Sigmoid colon (tissue), 7 donors: ENCODE data around the gene MEA1. TPM values are rescaled to one million over a fixed set of nuclear protein-coding genes. Genes with fewer than 3 reads are reported as not detected.

Source experiments
- DNase-seq: peaks from one replicate; pipeline ENCODE4 v3.0.0-alpha.2; 2019
- H3K27ac ChIP-seq, 4 donors: fragments of 200-600 bp; sonication (generic); one replicate each; pipeline ENCODE4 v1.5.1; 2016 to 2019; ENCODE audit warnings: mild to moderate bottlenecking in 1 of 4
- H3K27me3 ChIP-seq, 3 donors: fragments of 200-600 bp; sonication (generic); one replicate each; pipeline ENCODE4 v1.5.1; 2019; ENCODE audit warnings: mild to moderate bottlenecking in 1 of 3
- H3K36me3 ChIP-seq, 4 donors: fragments of 200-600 bp; sonication (generic); one replicate each; pipeline ENCODE4 v1.5.1; 2016 to 2019
- H3K4me1 ChIP-seq, 4 donors: fragments of 200-600 bp; sonication (generic); one replicate each; pipeline ENCODE4 v1.5.1; 2017 to 2019
- H3K4me3 ChIP-seq, 4 donors: fragments of 200-600 bp; sonication (generic); one replicate each; pipeline ENCODE4 v1.5.1; 2017 to 2019; ENCODE audit warnings: mild to moderate bottlenecking in 2 of 4, moderate library complexity in 1 of 4
- H3K9me3 ChIP-seq, 4 donors: fragments of 200-600 bp in 3 of 4; sonication (generic) in 3 of 4; one replicate each; pipeline versions ENCODE4 v1.5.1 to v1.6.1; 2013 to 2019
- EP300 ChIP-seq, 4 donors: sonication (generic); formaldehyde crosslinking; IDR thresholded peaks; one replicate each; pipeline ENCODE4 v1.6.1; 2017; ENCODE audit warnings: antibody characterized with exemption in 4 of 4
- POLR2A ChIP-seq, 2 donors: fragments of 450-650 bp; IDR thresholded peaks; one replicate each; pipeline ENCODE4 v1.6.1; 2016; ENCODE audit warnings: antibody characterized with exemption in 2 of 2, mild to moderate bottlenecking in 2 of 2, moderate library complexity in 2 of 2
- POLR2AphosphoS5 ChIP-seq, 4 donors: sonication (generic); formaldehyde crosslinking; IDR thresholded peaks; one replicate each; pipeline ENCODE4 v1.6.1; 2017; ENCODE audit warnings: antibody characterized with exemption in 4 of 4
- WGBS, 2 donors: extraction: QIAGEN DNeasy Blood & Tissue Kit; methylation state at CpG; one replicate each; pipeline ENCODE4 v1.1.7; 2013; 5-methylcytosine and 5-hydroxymethylcytosine counted together
- intact Hi-C: fragments of 100-400 bp; cut with DNase I; formaldehyde crosslinking; loops from one replicate; pipeline ENCODE4 v1.15.1; 2023
- polyA plus RNA-seq, 3 donors: library from polyadenylated mRNA; stranded (reverse); fragments of 200-250 nt; gene quantifications; one replicate each; pipeline ENCODE4 v1.2.3, GENCODE V29; 2013
- total RNA-seq, 4 donors: library from RNA; depleted of rRNA; stranded (reverse); fragments of >200 nt; gene quantifications; one replicate each; pipeline ENCODE4 v1.1.0, GENCODE V29; 2016
- TF ChIP-seq, protein P1 (sequence below), 4 experiments: fragments of 450-650 bp in 3 of 4; fragments of 200-600 bp in 1 of 4; IDR thresholded peaks; one replicate each; pipeline ENCODE4 v1.5.1; 2016 to 2019; ENCODE audit warnings: antibody characterized with exemption in 4 of 4, mild to moderate bottlenecking in 3 of 4, moderate library complexity in 2 of 4
- donor health status: healthy with polysubstance abuse.
- donor health status: Bipolar disorder and iron deficiency.
- donor health status: healthy.

MEA1 gene
- total RNA-seq (10 to 100 TPM; 49.0 to 91.5 (median 71.5) TPM), polyA plus RNA-seq (10 to 100 TPM; 59.1 to 93.1 (median 75.1) TPM)

DNA sequence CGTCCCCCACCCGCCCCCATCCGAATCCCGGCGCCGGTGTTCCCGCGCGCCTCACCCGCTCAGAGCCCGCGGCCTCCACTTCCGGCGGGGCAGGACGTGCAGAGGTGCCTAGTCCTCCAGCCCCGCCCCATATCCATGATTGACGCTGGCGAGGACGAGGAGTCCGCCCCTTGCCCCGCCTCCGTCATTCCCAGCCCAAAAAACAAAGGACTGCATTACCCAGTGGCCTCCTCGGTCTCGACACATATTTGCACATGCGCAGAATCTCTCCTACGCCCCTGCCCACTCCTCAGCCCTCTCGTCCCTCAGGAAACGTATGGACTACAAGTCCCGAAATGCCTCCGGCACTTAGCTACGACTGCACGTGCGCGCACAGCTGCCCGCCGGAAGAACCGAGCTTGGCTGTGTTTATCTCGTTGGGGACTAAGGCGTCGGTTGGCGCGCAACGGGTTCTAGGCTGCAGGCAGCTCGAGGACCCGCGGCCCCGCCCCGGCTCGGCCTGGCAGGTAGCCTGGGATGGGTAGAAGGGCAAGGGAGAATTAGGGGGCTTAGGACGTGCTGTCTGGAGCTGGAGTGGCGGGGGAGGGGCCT is at the start of gene MEA1, which contains the start of gene KLHDC3:
Gene MEA1 (minus strand): TSS at position 104 of the 591 bp plus-strand sequence. CDS start 133 bp downstream, outside the sequence.
Gene KLHDC3 (plus strand): TSS at position 407 of the 591 bp plus-strand sequence. CDS start 2,944 bp downstream, outside the sequence.
- no peak for TF ChIP-seq EP300 (IDR thresholded peaks at IDR 0.05)
- TF ChIP-seq, protein P1, sequence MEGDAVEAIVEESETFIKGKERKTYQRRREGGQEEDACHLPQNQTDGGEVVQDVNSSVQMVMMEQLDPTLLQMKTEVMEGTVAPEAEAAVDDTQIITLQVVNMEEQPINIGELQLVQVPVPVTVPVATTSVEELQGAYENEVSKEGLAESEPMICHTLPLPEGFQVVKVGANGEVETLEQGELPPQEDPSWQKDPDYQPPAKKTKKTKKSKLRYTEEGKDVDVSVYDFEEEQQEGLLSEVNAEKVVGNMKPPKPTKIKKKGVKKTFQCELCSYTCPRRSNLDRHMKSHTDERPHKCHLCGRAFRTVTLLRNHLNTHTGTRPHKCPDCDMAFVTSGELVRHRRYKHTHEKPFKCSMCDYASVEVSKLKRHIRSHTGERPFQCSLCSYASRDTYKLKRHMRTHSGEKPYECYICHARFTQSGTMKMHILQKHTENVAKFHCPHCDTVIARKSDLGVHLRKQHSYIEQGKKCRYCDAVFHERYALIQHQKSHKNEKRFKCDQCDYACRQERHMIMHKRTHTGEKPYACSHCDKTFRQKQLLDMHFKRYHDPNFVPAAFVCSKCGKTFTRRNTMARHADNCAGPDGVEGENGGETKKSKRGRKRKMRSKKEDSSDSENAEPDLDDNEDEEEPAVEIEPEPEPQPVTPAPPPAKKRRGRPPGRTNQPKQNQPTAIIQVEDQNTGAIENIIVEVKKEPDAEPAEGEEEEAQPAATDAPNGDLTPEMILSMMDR (IDR thresholded peaks at IDR 0.05) = no peak
- peak; percentile 70 to 85 (median 76) for TF ChIP-seq POLR2AphosphoS5 (IDR thresholded peaks at IDR 0.05)
- peak in 1 of 2 donors; percentile 36 for TF ChIP-seq POLR2A (IDR thresholded peaks at IDR 0.05)
- H3K4me3 ChIP-seq = peak within 1 kb of the TSS; percentile 79 to 88 (median 85)
- intact Hi-C loops = loop anchor here (2.0 to 5.0 kb wide), 5 partner anchors 29 to 129 kb away; partner anchors contain the start of genes KLC4, MRPL2 and PPP2R5D
- WGBS, 2 donors = 0% methylated on average over 51 of the region's 51 CpGs
- H3K36me3 ChIP-seq = peaks cover 27 to 55% (median 40%) of the 10 kb centered on the region in 4 donors
- no peaks in the 10 kb centered on the region for H3K9me3 ChIP-seq
- H3K27me3 ChIP-seq = no peaks in the 10 kb centered on the region
- H3K27ac ChIP-seq = peak within 1 kb of the TSS; percentile 83 to 86 (median 84)
- peaks cover 0 to 53% (median 42%) of the 10 kb centered on the region in 4 donors for H3K4me1 ChIP-seq
- DNase-seq = peak; percentile 100

DNA sequence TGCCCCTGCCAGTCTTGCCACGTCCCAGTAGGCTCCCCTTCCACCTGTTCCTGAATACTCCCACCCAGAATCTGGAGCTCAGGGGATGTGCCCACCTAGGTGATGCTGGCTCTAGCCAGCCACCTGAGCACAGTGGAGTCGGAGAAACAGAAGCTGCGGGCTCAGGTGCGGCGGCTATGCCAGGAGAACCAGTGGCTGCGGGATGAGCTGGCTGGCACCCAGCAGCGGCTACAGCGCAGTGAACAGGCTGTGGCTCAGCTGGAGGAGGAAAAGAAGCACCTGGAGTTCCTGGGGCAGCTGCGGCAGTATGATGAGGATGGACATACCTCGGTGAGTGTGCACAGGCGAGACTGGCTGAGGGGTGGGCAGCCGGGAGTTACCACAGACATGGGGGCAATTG is 49.1 kb upstream of the MEA1 start:
- Histone ChIP-seq H3K4me1 (peaks cover 0 to 32% (median 21%) of the 10 kb centered on the region in 4 donors), H3K27me3 (no peaks in the 10 kb centered on the region), H3K27ac (no peak overlapping the region), H3K9me3 (no peaks in the 10 kb centered on the region), H3K36me3 (peaks cover 12 to 51% (median 24%) of the 10 kb centered on the region in 4 donors), H3K4me3 (no peak overlapping the region)
- intact Hi-C loops = no loop called here
- no peak for DNase-seq
- 94 to 96% methylated on average over 12 of the region's 12 CpGs for WGBS, 2 donors
- TF ChIP-seq, protein P1 (IDR thresholded peaks at IDR 0.05) = no peak
- TF ChIP-seq POLR2AphosphoS5 (IDR thresholded peaks at IDR 0.05) (no peak), EP300 (IDR thresholded peaks at IDR 0.05) (no peak), POLR2A (IDR thresholded peaks at IDR 0.05) (no peak)

DNA sequence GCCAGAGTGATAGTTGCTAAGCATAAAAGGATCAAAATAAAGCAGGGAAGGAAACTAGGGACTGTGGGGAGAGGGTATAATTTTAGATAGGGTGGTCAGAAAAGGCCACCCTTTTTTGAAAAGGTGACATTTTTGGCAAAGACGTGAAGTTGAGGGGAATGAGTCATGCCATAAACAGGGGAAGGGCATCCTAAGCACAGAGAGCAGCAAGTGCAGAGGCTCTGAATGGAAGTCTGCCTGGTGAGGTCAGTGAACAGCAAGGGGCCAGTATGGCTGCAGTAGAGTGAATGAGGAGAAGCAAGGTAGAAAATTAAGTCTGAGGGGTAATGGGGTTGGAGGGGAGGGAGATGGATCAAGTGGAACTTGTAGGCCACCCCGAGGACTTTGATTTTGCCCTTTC is 48.1 kb upstream of the MEA1 start:
- Histone ChIP-seq H3K27ac (no peak overlapping the region), H3K27me3 (no peaks in the 10 kb centered on the region), H3K4me1 (peaks cover 0 to 34% (median 21%) of the 10 kb centered on the region in 4 donors), H3K36me3 (peaks cover 12 to 52% (median 18%) of the 10 kb centered on the region in 4 donors), H3K9me3 (no peaks in the 10 kb centered on the region), H3K4me3 (no peak overlapping the region)
- DNase-seq = no peak
- TF ChIP-seq, protein P1 (IDR thresholded peaks at IDR 0.05) = no peak
- TF ChIP-seq EP300 (IDR thresholded peaks at IDR 0.05) (no peak), POLR2A (IDR thresholded peaks at IDR 0.05) (no peak), POLR2AphosphoS5 (IDR thresholded peaks at IDR 0.05) (no peak)
- 55 to 77% methylated on average over 2 of the region's 2 CpGs for WGBS, 2 donors
- intact Hi-C loops = no loop called here

DNA sequence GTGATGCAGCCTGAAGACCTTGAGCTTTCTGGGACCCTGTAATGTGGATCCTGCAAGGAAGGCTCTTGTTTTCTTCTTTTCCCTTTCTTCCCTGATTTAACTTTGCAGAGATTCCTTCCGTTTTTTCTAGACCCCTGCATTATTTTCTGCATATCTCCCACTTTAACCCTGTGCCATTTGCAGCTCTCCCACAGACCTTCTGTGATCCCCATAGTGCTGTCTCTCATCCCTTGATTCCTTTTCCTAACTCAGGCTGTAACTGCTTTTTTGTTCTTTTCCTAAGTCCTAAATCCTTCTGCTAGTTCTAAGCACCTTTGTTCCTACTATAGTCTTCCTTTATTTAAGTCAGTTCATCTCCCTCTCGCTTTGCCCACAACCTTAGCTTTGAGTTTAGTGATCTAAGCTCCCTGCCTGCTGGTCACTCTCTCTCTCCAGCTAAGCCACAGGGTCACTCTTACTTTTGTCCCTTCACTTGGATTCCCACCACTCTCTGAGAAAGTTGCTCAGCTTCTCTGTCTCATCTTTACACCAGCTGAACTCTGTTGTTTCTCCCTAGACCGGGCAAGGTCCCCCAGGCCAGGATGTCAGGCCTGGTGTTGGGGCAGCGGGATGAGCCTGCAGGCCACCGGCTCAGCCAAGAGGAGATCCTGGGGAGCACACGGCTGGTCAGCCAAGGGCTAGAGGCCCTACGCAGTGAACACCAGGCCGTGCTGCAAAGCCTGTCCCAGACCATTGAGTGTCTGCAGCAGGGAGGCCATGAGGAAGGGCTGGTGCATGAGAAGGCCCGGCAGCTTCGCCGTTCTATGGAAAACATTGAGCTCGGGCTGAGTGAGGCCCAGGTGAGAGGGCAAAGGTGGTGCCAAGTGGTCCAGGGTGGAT is 47.2 kb upstream of the MEA1 start:
- TF ChIP-seq POLR2A (IDR thresholded peaks at IDR 0.05) = no peak
- no peak for TF ChIP-seq EP300 (IDR thresholded peaks at IDR 0.05)
- no peak for TF ChIP-seq POLR2AphosphoS5 (IDR thresholded peaks at IDR 0.05)
- TF ChIP-seq, protein P1 (IDR thresholded peaks at IDR 0.05) = no peak
- 24 to 75% methylated on average over 12 of the region's 12 CpGs for WGBS, 2 donors
- Histone ChIP-seq H3K27me3 (no peaks in the 10 kb centered on the region), H3K4me3 (peak overlapping the region in 3 of 4 donors; percentile 81 to 97 (median 93)), H3K27ac (peak overlapping the region in 2 of 4 donors; percentile 90 to 93), H3K36me3 (peaks cover 8 to 52% (median 16%) of the 10 kb centered on the region in 4 donors), H3K4me1 (peaks cover 0 to 34% (median 21%) of the 10 kb centered on the region in 4 donors), H3K9me3 (no peaks in the 10 kb centered on the region)
- intact Hi-C loops = no loop called here
- no peak for DNase-seq
